ENCODE results near the gene FMN1. TPM values are rescaled to one million over a fixed set of nuclear protein-coding genes. Genes with fewer than 3 reads are reported as not detected.

FMN1 gene
- total and polyA plus RNA-seq, 3 donors from 2014 or later = 17.7 to 53.7 (median 47.4) TPM

- TF ChIP-seq POLR2A (IDR thresholded peaks at IDR 0.05) = no peak
- TF ChIP-seq CTCF (IDR thresholded peaks at IDR 0.05) = no peak
- no peak for DNase-seq
- H3K27ac ChIP-seq = no peak overlapping the region
- H3K36me3 ChIP-seq (ENCODE audit: low read depth, missing control alignments) = no peaks in the 10 kb centered on the region
- no peak overlapping the region for H3K4me3 ChIP-seq
- H3K4me1 ChIP-seq = no peaks in the 10 kb centered on the region
- intact Hi-C loops (cut with DNase I; ENCODE audit: low total_unique reads) = no loop called here
- no peaks in the 10 kb centered on the region for H3K27me3 ChIP-seq
- no peaks in the 10 kb centered on the region for H3K9me3 ChIP-seq
- WGBS, 2 donors = 51 to 69% methylated on average over 1 of the region's 1 CpG
Measured at GRCh38 chr15:33014586-33014985, 179.9 kb downstream of the FMN1 start.

GRCh38 chr15:33013827-33014445 lies 180.6 kb downstream of the FMN1 start:
- Histone ChIP-seq H3K27me3 (no peaks in the 10 kb centered on the region), H3K4me1 (no peaks in the 10 kb centered on the region), H3K9me3 (no peaks in the 10 kb centered on the region), H3K27ac (no peak overlapping the region), H3K4me3 (no peak overlapping the region), H3K36me3 (ENCODE audit: low read depth, missing control alignments) (no peaks in the 10 kb centered on the region)
- 70 to 73% methylated on average over 3 of the region's 3 CpGs for whole genome bisulfite sequencing, 2 donors
- intact Hi-C loops (cut with DNase I; ENCODE audit: low total_unique reads) = no loop called here
- TF ChIP-seq POLR2A (IDR thresholded peaks at IDR 0.05) (no peak), CTCF (IDR thresholded peaks at IDR 0.05) (no peak)
- no peak for DNase-seq

GRCh38 chr15:33011976-33012375 lies 182.5 kb downstream of the FMN1 start:
- Histone ChIP-seq H3K27ac (no peak overlapping the region), H3K4me3 (no peak overlapping the region), H3K4me1 (no peaks in the 10 kb centered on the region), H3K27me3 (no peaks in the 10 kb centered on the region), H3K36me3 (ENCODE audit: low read depth, missing control alignments) (no peaks in the 10 kb centered on the region), H3K9me3 (no peaks in the 10 kb centered on the region)
- no peak for DNase-seq
- intact Hi-C loops (cut with DNase I; ENCODE audit: low total_unique reads) = no loop called here
- WGBS, 2 donors = 75 to 83% methylated on average over 3 of the region's 3 CpGs
- TF ChIP-seq CTCF (IDR thresholded peaks at IDR 0.05) = no peak
- no peak for TF ChIP-seq POLR2A (IDR thresholded peaks at IDR 0.05)

GRCh38 chr15:33009603-33010002 lies 184.9 kb downstream of the FMN1 start:
- Histone ChIP-seq H3K4me3 (no peak overlapping the region), H3K4me1 (no peaks in the 10 kb centered on the region), H3K36me3 (ENCODE audit: low read depth, missing control alignments) (no peaks in the 10 kb centered on the region), H3K9me3 (no peaks in the 10 kb centered on the region), H3K27ac (no peak overlapping the region), H3K27me3 (no peaks in the 10 kb centered on the region)
- intact Hi-C loops (cut with DNase I; ENCODE audit: low total_unique reads) = no loop called here
- 87 to 92% methylated on average over 4 of the region's 4 CpGs for WGBS, 2 donors
- DNase-seq = no peak
- no peak for TF ChIP-seq POLR2A (IDR thresholded peaks at IDR 0.05)

GRCh38 chr15:33009026-33009425 lies 185.5 kb downstream of the FMN1 start:
- Histone ChIP-seq H3K4me3 (no peak overlapping the region), H3K27ac (no peak overlapping the region)
- intact Hi-C loops (cut with DNase I; ENCODE audit: low total_unique reads) = no loop called here

More at GRCh38 chr15:33009026-33009425, 185.5 kb downstream of the FMN1 start:
- DNase-seq = no peak
- WGBS, 2 donors = 83 to 88% methylated on average over 5 of the region's 5 CpGs
- no peaks in the 10 kb centered on the region for H3K9me3 ChIP-seq
- H3K36me3 ChIP-seq (ENCODE audit: low read depth, missing control alignments) = no peaks in the 10 kb centered on the region
- H3K27me3 ChIP-seq = no peaks in the 10 kb centered on the region
- no peak for TF ChIP-seq CTCF (IDR thresholded peaks at IDR 0.05)
- no peak for TF ChIP-seq POLR2A (IDR thresholded peaks at IDR 0.05)
- H3K4me1 ChIP-seq = no peaks in the 10 kb centered on the region

Measured in testis (tissue), 3 donors.